BJ (cell line): ENCODE measurements around the gene CPSF2. TPM values are rescaled to one million over a fixed set of nuclear protein-coding genes. Genes with fewer than 3 reads are reported as not detected.
"Not testable (repeated sequence)": the region's sequence is repeated elsewhere in the genome, so short reads cannot be mapped to it uniquely, and the experiment has no call there.

Source experiments
- CTCF ChIA-PET: fragments of 350-600 bp; formaldehyde crosslinking; extraction: SDS; loops from one replicate; lab custom pipeline; 2021; ENCODE audit warnings: antibody characterized with exemption, inconsistent platforms; lab: Yijun Ruan, JAX
- POLR2A ChIA-PET: fragments of 300-600 bp; sonication (Branson Sonifier 250); formaldehyde crosslinking; extraction: SDS; loops from one replicate; lab custom pipeline; 2021; ENCODE audit warnings: antibody characterized with exemption; lab: Charles Lee
- DNase-seq: peaks from one replicate; pipeline ENCODE4 v3.0.0-alpha.2; 2011; ENCODE audit warnings: low read depth
- H3K27me3 ChIP-seq: 2 replicates; pipeline ENCODE4 v1.6.0; 2011; ENCODE audit warnings: low read length; ENCODE audit not compliant: control insufficient read depth, insufficient read depth
- H3K36me3 ChIP-seq: 2 replicates; pipeline ENCODE4 v1.5.1; 2011; ENCODE audit warnings: low read length; ENCODE audit not compliant: control insufficient read depth, insufficient read depth
- H3K4me3 ChIP-seq: 2 replicates; pipeline ENCODE4 v1.5.1; 2011; ENCODE audit warnings: low read depth, mild to moderate bottlenecking, control low read depth, low read length
- polyA plus RNA-seq: library from polyadenylated mRNA; depleted of rRNA; stranded (reverse); fragments of >200 nt; gene quantifications from 2 replicates; pipeline ENCODE4 v1.2.3, GENCODE V29; 2011
- TF ChIP-seq, protein P1 (sequence below): IDR thresholded peaks from 2 replicates; pipeline ENCODE4 v1.5.1; 2011; ENCODE audit warnings: low read depth, mild to moderate bottlenecking, control low read depth, inconsistent platforms, low read length, moderate library complexity; ENCODE audit not compliant: insufficient read depth

The CPSF2 gene
- polyA plus RNA-seq, 1 experiment: 14.2 TPM

DNA sequence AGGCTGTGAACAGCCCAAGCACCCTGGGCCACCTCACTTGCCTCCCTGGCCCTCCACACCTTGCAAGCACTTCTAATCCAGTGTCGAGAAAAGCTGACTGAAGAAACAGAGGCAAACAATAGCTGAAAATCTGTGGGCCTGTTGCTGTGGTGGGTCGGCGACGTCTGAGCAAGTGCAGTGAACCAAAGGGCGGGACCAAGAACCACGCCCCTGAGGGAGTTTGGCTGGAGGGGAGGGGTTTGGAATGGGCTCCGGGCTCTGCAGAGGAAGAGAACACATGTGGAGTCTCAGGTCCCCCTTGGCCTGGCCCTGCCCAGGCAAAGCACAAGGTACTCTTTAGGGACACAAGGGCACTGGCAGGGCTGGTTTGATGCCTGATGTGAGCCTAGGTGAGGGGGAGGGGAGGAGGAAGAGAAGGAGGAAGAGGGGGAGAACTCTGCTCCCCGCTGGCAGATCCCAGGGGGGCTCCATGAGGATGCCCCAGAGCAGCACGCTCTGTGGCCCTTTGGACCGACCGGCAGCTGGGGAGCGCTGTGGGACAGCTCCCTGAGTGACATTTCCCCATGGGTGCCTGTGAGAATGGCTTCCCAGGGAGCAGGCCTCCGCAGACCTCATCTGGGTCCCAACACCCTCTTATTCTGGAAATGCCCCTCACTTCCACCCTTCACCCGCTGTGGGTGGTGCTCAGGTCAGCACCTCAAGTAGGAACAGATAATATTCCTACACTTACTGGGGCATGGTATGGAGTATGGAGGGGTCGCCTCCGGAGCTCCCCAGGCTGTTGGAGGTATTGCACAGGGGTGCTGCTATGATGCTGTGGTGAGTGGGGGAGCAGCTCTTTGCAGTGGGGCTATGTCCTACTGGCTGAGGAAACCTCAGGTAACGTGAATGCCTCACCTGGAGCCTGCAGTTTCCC is 85.5 kb downstream of the CPSF2 start:
- peaks cover 3% of the 10 kb centered on the region for H3K27me3 ChIP-seq
- POLR2A ChIA-PET: no interaction called here
- no peak for DNase-seq
- TF ChIP-seq, protein P1, sequence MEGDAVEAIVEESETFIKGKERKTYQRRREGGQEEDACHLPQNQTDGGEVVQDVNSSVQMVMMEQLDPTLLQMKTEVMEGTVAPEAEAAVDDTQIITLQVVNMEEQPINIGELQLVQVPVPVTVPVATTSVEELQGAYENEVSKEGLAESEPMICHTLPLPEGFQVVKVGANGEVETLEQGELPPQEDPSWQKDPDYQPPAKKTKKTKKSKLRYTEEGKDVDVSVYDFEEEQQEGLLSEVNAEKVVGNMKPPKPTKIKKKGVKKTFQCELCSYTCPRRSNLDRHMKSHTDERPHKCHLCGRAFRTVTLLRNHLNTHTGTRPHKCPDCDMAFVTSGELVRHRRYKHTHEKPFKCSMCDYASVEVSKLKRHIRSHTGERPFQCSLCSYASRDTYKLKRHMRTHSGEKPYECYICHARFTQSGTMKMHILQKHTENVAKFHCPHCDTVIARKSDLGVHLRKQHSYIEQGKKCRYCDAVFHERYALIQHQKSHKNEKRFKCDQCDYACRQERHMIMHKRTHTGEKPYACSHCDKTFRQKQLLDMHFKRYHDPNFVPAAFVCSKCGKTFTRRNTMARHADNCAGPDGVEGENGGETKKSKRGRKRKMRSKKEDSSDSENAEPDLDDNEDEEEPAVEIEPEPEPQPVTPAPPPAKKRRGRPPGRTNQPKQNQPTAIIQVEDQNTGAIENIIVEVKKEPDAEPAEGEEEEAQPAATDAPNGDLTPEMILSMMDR: no peak
- CTCF ChIA-PET: interaction anchor here (0.5 kb wide), 1 partner anchor 10 kb away, joined by 3 read pairs; no protein-coding TSS in a partner anchor
- no peaks in the 10 kb centered on the region for H3K36me3 ChIP-seq
- no peak overlapping the region for H3K4me3 ChIP-seq

DNA sequence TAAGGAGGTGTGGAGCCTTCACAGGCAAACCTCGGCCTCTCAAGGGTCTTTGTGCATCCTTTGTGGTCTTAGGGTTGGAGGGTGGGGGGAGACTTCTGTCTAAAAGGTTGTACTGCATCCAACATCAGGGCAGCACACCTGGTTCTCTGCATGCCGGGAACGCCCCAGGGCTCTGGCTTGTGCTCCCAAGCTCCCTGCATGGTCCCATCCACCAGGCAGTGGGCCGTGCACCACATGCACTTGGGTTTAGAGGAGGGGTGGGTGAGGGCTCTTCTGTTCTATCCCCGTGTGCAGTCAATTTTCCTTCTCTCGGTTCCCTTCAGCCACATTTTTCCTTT is 86.1 kb downstream of the CPSF2 start:
- TF ChIP-seq, protein P1: no peak
- ChIA-PET CTCF (no interaction called here), POLR2A (no interaction called here)
- no peaks in the 10 kb centered on the region for H3K36me3 ChIP-seq
- DNase-seq: no peak
- no peak overlapping the region for H3K4me3 ChIP-seq
- H3K27me3 ChIP-seq: peaks cover 3% of the 10 kb centered on the region

DNA sequence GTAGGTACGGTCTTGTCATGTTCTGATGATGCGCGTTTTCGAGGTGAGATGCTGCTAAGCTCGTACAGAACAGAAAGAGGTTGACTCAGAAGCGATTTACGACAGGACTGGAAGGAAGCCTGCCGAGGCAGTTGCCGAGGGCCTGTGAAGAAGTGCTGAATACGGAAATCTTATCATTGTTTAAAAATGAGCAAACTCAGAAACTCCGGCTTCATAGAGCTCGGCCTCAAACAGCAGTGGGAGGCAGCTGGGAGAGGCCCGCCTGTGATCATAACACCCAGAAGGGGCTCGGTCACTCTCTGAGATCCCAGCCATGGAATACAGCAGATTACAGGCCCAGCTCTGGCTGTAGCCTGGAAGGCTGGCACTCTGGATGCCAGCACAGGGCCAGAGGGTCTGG is 87.4 kb downstream of the CPSF2 start:
- H3K27me3 ChIP-seq: peaks cover 3% of the 10 kb centered on the region
- DNase-seq: no peak
- H3K4me3 ChIP-seq: no peak overlapping the region
- TF ChIP-seq, protein P1: no peak
- ChIA-PET CTCF (no interaction called here), POLR2A (no interaction called here)
- H3K36me3 ChIP-seq: no peaks in the 10 kb centered on the region

DNA sequence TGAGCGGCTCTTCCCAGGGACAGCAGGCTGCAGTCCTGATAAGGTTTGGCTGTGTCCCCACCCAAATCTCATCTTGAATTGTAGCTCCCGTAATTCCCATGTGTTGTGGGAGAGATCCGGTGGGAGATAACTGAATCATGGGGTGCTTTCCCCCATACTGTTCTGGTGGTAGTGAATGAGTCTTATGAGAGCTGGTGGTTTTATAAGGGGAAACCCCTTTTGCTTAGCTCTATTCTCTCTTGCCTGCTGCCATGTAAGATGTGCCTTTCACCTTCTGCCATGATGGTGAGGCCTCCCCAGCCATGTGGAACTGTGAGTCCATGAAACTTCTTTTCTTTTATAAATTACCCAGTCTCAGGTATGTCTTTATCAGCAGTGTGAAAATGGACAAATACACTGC is 91.4 kb downstream of the CPSF2 start:
- POLR2A ChIA-PET, DNase-seq, H3K4me3 ChIP-seq, H3K27me3 ChIP-seq, H3K36me3 ChIP-seq: not testable (repeated sequence)
- CTCF ChIA-PET: interaction anchor here (0.6 kb wide), 1 partner anchor 14 kb away, joined by 3 read pairs; no protein-coding TSS in a partner anchor

DNA sequence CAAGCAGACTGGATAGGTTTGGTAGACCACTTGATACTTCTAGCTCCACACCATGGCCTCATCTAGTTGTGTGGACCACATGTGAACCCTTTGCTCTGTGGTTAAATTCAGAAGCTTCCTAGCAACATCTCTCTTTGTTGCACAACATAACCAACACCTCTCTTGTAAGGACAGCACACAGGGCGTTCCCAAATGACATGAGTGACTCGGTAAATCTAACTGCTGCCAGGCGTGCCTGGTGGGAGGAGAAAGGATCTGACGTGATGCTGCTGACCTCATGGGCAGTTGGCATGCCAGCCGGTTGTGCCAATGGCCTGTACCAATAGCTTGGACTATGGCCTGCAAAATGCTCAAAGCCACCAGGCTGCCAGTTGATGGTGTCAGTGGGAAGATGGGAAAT is 93.8 kb downstream of the CPSF2 start:
- Histone ChIP-seq H3K27me3 (peaks cover 2% of the 10 kb centered on the region; the same call in 1 of the 2 replicates), H3K36me3 (no peaks in the 10 kb centered on the region), H3K4me3 (no peak overlapping the region)
- TF ChIP-seq, protein P1: no peak
- POLR2A ChIA-PET: no interaction called here
- CTCF ChIA-PET: interaction anchor here (1.1 kb wide), 1 partner anchor 80 kb away, joined by 3 read pairs; no protein-coding TSS in a partner anchor
- no peak for DNase-seq
